Activated naive CD4-positive, alpha-beta T cell treated with anti-CD3 and anti-CD28 coated beads for 36 hours (primary cell): ENCODE measurements around the gene P2RY6. TPM values are rescaled to one million over a fixed set of nuclear protein-coding genes. Genes with fewer than 3 reads are reported as not detected.

Source experiments
- CTCF ChIA-PET: fragments of 350-600 bp; sonication (Branson Sonifier 250); formaldehyde crosslinking; loops from one replicate; lab custom pipeline; 2021; ENCODE audit warnings: antibody characterized with exemption; lab: Charles Lee
- DNase-seq: peaks from one replicate; pipeline ENCODE4 v3.0.0-alpha.2; 2020
- H3K27ac Mint-ChIP-seq: one replicate; pipeline ENCODE4 v1.8.0; 2021; ENCODE audit warnings: mild to moderate bottlenecking, mixed read lengths
- H3K27me3 Mint-ChIP-seq: one replicate; pipeline ENCODE4 v1.8.0; 2021; ENCODE audit warnings: low read depth, mixed read lengths
- H3K36me3 Mint-ChIP-seq: one replicate; pipeline ENCODE4 v1.8.0; 2021; ENCODE audit warnings: low read depth, mixed read lengths
- H3K4me1 Mint-ChIP-seq: one replicate; pipeline ENCODE4 v1.8.0; 2021; ENCODE audit warnings: low read depth, mixed read lengths
- H3K4me3 Mint-ChIP-seq: one replicate; pipeline ENCODE4 v1.8.0; 2021; ENCODE audit warnings: mild to moderate bottlenecking, moderate library complexity, mixed read lengths
- H3K9me3 Mint-ChIP-seq: one replicate; pipeline ENCODE4 v1.8.0; 2021; ENCODE audit warnings: mixed read lengths
- intact Hi-C: fragments of 100-400 bp; cut with micrococcal nuclease; formaldehyde crosslinking; loops from one replicate; pipeline ENCODE4 v1.15.1; 2023
- total RNA-seq, 2 experiments: library from RNA; stranded (reverse); gene quantifications; one replicate each; pipeline ENCODE4 v1.2.3, GENCODE V29; 2021

The P2RY6 gene
- total RNA-seq, 2 experiments from 2014 or later: not detected

- CTCF ChIA-PET: interaction anchor here (0.8 to 6.4 kb wide), 3 partner anchors 18 to 26 kb away, joined by 3 to 73 read pairs (median 3); no protein-coding TSS in a partner anchor
- DNase-seq: no peak
- Mint-ChIP-seq H3K4me3 (no peak overlapping the region), H3K4me1 (peaks cover 6% of the 10 kb centered on the region), H3K27me3 (peaks cover 11% of the 10 kb centered on the region), H3K9me3 (no peaks in the 10 kb centered on the region), H3K27ac (no peak overlapping the region), H3K36me3 (no peaks in the 10 kb centered on the region)
- intact Hi-C loops: no loop called here
Measured at GRCh38 chr11:73310076-73310475, 37.9 kb downstream of the P2RY6 start.

- Mint-ChIP-seq H3K27me3 (peaks cover 7% of the 10 kb centered on the region), H3K27ac (no peak overlapping the region), H3K36me3 (no peaks in the 10 kb centered on the region), H3K9me3 (no peaks in the 10 kb centered on the region), H3K4me3 (no peak overlapping the region), H3K4me1 (peaks cover 6% of the 10 kb centered on the region)
- DNase-seq: no peak
- intact Hi-C loops: no loop called here
- CTCF ChIA-PET: interaction anchor here (0.6 to 6.4 kb wide), 2 partner anchors 25 to 40 kb away, joined by 3 to 73 read pairs; no protein-coding TSS in a partner anchor
Measured at GRCh38 chr11:73310661-73311393, 38.7 kb downstream of the P2RY6 start.

DNA sequence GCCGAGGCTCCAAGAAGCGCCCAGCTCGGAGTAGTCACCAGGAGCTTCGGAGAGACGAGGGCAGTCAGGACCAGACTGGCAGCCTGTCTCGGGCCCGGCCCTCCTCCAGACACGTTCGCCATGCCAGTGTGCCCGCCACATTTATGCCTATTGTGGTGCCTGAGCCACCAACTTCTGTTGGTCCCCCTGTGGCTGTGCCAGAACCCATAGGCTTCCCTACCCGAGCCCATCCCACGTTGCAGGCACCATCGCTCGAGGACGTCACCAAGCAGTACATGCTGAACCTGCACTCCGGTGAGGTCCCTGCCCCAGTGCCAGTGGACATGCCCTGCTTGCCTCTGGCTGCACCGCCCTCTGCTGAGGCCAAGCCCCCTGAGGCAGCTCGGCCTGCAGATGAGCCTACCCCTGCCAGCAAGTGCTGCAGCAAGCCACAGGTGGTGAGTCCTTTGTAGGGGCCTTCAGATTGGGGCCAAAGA lies 39.3 kb downstream of the P2RY6 start:
- Mint-ChIP-seq H3K4me1 (peaks cover 6% of the 10 kb centered on the region), H3K4me3 (no peak overlapping the region), H3K27me3 (peaks cover 7% of the 10 kb centered on the region), H3K27ac (no peak overlapping the region), H3K9me3 (no peaks in the 10 kb centered on the region), H3K36me3 (no peaks in the 10 kb centered on the region)
- intact Hi-C loops: no loop called here
- DNase-seq: no peak
- CTCF ChIA-PET: no interaction called here

DNA sequence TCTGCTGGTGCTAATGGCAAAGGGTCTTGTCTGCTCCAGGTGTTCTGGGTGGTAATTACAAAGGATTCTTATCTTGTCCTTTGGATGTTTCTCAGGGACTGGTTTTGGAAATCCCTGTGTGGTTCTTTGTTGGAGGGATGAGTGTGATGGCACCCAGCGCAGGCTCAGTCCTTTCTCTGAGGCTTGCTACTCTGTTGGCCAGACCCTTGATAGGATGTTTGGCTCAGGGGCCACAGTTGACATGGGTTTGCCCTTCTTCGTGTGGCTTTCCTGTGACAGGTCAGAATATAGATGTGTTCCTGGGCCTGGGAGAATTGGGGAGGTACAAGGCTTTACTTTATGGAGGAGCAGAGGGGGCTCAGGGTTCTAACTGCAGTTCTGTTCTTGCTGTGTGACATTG lies 39.9 kb downstream of the P2RY6 start:
- H3K4me3 Mint-ChIP-seq: no peak overlapping the region
- DNase-seq: no peak

GRCh38 chr11:73312851-73313327 lies 40.8 kb downstream of the P2RY6 start:
- DNase-seq: no peak
- Mint-ChIP-seq H3K27me3 (no peaks in the 10 kb centered on the region), H3K36me3 (no peaks in the 10 kb centered on the region), H3K4me1 (no peaks in the 10 kb centered on the region), H3K27ac (no peak overlapping the region), H3K4me3 (no peak overlapping the region), H3K9me3 (no peaks in the 10 kb centered on the region)
- CTCF ChIA-PET: interaction anchor here (0.9 to 1.6 kb wide), 2 partner anchors 10 to 18 kb away, joined by 3 to 6 read pairs; no protein-coding TSS in a partner anchor
- intact Hi-C loops: no loop called here

More for the DNA sequence above, 39.9 kb downstream of the P2RY6 start:
- Mint-ChIP-seq H3K27me3 (peaks cover 4% of the 10 kb centered on the region), H3K9me3 (no peaks in the 10 kb centered on the region), H3K4me1 (peaks cover 3% of the 10 kb centered on the region), H3K27ac (no peak overlapping the region), H3K36me3 (no peaks in the 10 kb centered on the region)
- CTCF ChIA-PET: interaction anchor here (1.6 kb wide), 1 partner anchor 17 kb away, joined by 6 read pairs; no protein-coding TSS in a partner anchor
- intact Hi-C loops: no loop called here

DNA sequence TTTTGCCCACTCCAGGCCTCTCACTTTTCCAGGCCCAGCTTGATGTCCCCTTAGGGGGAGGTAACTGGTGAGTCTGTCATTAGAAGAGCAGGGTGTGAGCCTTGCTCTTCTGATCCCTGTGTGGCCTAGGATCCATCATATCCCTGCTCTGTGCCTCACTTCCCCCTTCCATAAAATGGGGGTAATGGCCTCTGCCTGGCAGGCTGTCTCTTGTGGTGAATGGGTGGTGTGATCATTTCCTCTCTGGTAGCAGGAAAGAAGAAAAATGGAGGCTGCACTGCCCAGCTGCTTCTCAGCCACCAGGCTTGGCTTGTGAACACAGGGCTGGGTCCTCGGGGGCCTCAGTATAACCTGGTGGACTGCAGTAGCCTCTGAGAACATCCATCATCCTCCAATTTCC lies 41.5 kb downstream of the P2RY6 start:
- H3K9me3 Mint-ChIP-seq: no peaks in the 10 kb centered on the region
- CTCF ChIA-PET: interaction anchor here (0.5 to 1.6 kb wide), 3 partner anchors 9 to 19 kb away, joined by 3 to 6 read pairs (median 4); no protein-coding TSS in a partner anchor

GRCh38 chr11:73314117-73314961 lies 42.2 kb downstream of the P2RY6 start:
- intact Hi-C loops: no loop called here
- Mint-ChIP-seq H3K4me3 (no peak overlapping the region), H3K27me3 (no peaks in the 10 kb centered on the region), H3K36me3 (no peaks in the 10 kb centered on the region), H3K27ac (no peak overlapping the region), H3K9me3 (no peaks in the 10 kb centered on the region), H3K4me1 (no peaks in the 10 kb centered on the region)
- CTCF ChIA-PET: no interaction called here
- DNase-seq: no peak

More for the DNA sequence above, 41.5 kb downstream of the P2RY6 start:
- intact Hi-C loops: no loop called here
- no peak overlapping the region for H3K4me3 Mint-ChIP-seq
- DNase-seq: no peak
- no peaks in the 10 kb centered on the region for H3K4me1 Mint-ChIP-seq
- no peak overlapping the region for H3K27ac Mint-ChIP-seq
- H3K36me3 Mint-ChIP-seq: no peaks in the 10 kb centered on the region
- no peaks in the 10 kb centered on the region for H3K27me3 Mint-ChIP-seq

- H3K9me3 Mint-ChIP-seq: no peaks in the 10 kb centered on the region
- H3K27me3 Mint-ChIP-seq: no peaks in the 10 kb centered on the region
- intact Hi-C loops: no loop called here
- H3K36me3 Mint-ChIP-seq: no peaks in the 10 kb centered on the region
- no peak for DNase-seq
- no peak overlapping the region for H3K4me3 Mint-ChIP-seq
- no peak overlapping the region for H3K27ac Mint-ChIP-seq
- CTCF ChIA-PET: no interaction called here
- H3K4me1 Mint-ChIP-seq: no peaks in the 10 kb centered on the region
Measured at GRCh38 chr11:73315293-73316020, 43.3 kb downstream of the P2RY6 start.

GRCh38 chr11:73316422-73316821 lies 44.3 kb downstream of the P2RY6 start:
- Mint-ChIP-seq H3K9me3 (no peaks in the 10 kb centered on the region), H3K27me3 (no peaks in the 10 kb centered on the region), H3K4me1 (peaks cover under 1% of the 10 kb centered on the region), H3K4me3 (no peak overlapping the region), H3K36me3 (no peaks in the 10 kb centered on the region), H3K27ac (no peak overlapping the region)
- no peak for DNase-seq
- intact Hi-C loops: no loop called here
- CTCF ChIA-PET: no interaction called here

- Mint-ChIP-seq H3K4me1 (peaks cover 5% of the 10 kb centered on the region), H3K4me3 (no peak overlapping the region), H3K9me3 (no peaks in the 10 kb centered on the region), H3K27ac (no peak overlapping the region), H3K36me3 (no peaks in the 10 kb centered on the region), H3K27me3 (no peaks in the 10 kb centered on the region)
- intact Hi-C loops: no loop called here
- no peak for DNase-seq
- CTCF ChIA-PET: interaction anchor here (0.6 to 0.7 kb wide), 3 partner anchors 34 to 421 kb away, joined by 3 read pairs; no protein-coding TSS in a partner anchor
Measured at GRCh38 chr11:73317373-73317772, 45.2 kb downstream of the P2RY6 start.

DNA sequence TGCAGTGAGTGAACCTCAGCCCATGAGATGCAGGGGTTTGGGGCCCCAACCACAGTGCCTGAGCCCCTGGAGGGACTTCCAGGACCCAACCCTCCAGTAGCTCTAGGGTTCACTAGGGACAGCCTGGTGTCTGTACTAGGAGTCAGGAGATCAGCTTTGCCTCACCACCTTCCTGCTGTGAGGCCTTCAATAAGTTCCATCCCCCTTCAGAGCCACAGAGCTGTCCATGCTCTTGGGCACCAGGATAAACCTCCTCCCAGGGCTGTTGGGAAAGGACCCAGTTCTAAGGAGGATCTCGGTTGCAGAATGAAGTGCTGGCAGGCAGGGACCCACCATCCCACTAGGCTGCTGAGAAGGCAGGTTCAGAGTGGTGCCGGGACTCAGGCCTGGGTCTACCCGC lies 45.7 kb downstream of the P2RY6 start:
- CTCF ChIA-PET: interaction anchor here (0.6 to 0.7 kb wide), 4 partner anchors 33 to 421 kb away, joined by 3 read pairs; no protein-coding TSS in a partner anchor
- H3K9me3 Mint-ChIP-seq: no peaks in the 10 kb centered on the region
- no peak overlapping the region for H3K27ac Mint-ChIP-seq
- intact Hi-C loops: no loop called here
- no peak for DNase-seq
- H3K27me3 Mint-ChIP-seq: no peaks in the 10 kb centered on the region
- peaks cover 5% of the 10 kb centered on the region for H3K4me1 Mint-ChIP-seq
- no peak overlapping the region for H3K4me3 Mint-ChIP-seq
- H3K36me3 Mint-ChIP-seq: no peaks in the 10 kb centered on the region
